Fibroblast of upper back skin (primary cell): ENCODE data around the gene RBP5.
A peak's percentile ranks its signal among the peaks of the same experiment; 100 is the strongest.
"Not testable (repeated sequence)": the region's sequence is repeated elsewhere in the genome, so short reads cannot be mapped to it uniquely, and the experiment has no call there.

Experiments
- DNase-seq: peaks from one replicate; pipeline ENCODE4 v3.0.0-alpha.2; 2013

RBP5 gene

GRCh38 chr12:7121324-7121723, 7.4 kb downstream of the RBP5 start:
- DNase-seq, result no peak

DNA sequence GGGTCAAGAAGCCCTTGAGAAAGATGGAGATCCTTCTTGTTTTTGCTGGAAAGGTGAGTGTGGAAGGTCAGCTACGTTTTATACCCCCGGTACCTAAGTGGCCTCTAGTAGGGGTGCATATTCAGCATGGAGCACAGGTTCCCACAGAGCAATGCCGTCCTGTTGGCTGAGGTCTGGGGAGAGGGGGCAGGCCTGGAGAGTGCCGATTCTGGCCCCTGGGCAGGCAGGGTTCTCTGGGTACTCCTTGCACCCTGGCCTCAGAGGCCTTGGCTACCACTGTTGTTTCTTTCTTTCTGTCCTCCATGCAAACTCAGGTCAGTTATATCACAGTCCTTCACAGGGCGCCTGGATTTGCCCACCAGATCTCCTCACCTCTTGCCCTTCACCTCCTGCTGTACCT, 8.5 kb downstream of the RBP5 start:
- DNase-seq, result no peak

- no peak for DNase-seq
Observed at GRCh38 chr12:7118881-7119280, 9.8 kb downstream of the RBP5 start.

DNA sequence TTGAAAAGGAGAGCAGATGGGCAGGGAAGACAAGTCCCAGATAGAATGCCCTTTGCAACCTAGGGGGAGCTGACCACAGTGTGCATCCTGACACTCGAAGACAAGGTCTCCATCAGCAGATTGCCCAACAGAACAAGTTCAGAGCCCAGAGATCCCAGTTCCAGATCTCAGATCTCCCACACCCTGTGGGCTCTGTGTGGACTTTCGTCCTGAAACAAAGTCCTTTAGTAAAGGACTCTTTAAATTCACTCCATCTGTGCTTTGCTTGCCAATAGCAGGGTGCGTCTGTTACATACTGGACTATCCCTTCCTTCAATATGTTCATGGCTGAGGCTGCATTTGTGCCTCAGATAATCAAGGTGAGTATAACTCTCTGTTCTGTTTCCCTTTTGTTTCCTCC, 11.0 kb downstream of the RBP5 start:
- DNase-seq, result no peak

- no peak for DNase-seq
Observed at GRCh38 chr12:7116916-7117315, 11.8 kb downstream of the RBP5 start.

DNA sequence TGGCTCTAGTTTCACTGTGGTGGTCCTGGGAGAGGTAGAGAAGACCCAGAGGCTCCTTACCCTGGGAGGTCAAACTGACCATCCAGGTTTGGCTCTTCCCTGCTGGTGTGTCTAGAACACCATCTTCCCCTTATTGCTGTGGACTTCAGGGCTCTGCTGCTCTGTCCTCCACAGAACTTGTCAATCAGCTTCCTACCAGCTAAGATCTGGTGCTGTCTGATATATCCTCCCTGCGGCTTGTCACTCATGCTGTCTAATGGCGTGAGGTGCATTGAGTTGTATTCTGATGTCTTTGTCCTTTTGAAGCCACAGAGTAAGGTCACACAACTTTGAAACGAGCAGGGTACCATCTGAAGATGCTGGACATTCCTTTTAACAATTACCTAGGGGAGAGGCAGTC, 12.5 kb downstream of the RBP5 start:
- no peak for DNase-seq

- no peak for DNase-seq
Observed at GRCh38 chr12:7114851-7115250, 13.8 kb downstream of the RBP5 start.

DNA sequence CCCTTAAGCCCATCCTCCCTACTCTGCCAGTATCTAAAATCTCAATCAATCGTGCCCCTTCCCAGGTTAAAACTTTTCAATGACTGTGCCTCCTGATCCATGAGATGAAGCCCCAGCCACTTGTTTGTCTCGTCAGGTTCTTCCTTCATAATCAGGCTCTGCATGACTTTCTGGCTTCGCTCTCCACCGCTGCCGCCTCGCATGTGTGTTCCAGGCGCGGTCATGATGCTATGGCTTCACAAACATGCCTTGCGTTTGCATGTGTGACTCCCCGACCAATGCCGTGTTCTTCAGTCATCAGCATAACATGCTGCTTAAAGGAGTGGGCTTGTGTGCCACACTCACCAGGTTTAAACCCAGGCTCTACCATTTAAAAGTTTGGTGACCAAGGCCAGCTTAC, 14.7 kb downstream of the RBP5 start:
- DNase-seq, result no peak

- peak; percentile 44 for DNase-seq
Observed at GRCh38 chr12:7113389-7113871, 15.3 kb downstream of the RBP5 start.

- DNase-seq, result no peak
Observed at GRCh38 chr12:7112041-7112440, 16.6 kb downstream of the RBP5 start.

GRCh38 chr12:7110661-7111060, 18.0 kb downstream of the RBP5 start:
- no peak for DNase-seq

DNA sequence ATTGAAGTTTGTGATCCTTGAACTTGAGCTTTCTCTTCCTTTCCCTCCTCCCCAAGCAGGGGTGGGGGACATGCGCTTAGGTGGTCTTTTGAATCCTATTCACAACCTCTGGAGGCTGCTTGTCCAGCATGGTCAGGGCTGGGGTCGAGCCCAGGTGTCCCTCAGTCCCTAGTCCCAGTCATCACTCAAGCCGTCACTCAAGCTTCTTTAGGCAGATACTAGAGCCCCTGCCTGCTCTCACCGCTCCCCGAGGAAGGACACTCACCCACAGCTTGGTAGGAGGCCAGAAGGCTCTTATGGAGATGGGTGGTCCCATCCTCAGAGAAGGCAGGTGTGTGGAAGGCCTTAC, 19.1 kb downstream of the RBP5 start:
- no peak for DNase-seq

- peak; percentile 85 for DNase-seq
Observed at GRCh38 chr12:7108796-7109571, 19.7 kb downstream of the RBP5 start, which contains the start of gene C1RL. Gene C1RL (minus strand): TSS chr12:7109214. CDS start chr12:7109180, 34 bp downstream.

DNA sequence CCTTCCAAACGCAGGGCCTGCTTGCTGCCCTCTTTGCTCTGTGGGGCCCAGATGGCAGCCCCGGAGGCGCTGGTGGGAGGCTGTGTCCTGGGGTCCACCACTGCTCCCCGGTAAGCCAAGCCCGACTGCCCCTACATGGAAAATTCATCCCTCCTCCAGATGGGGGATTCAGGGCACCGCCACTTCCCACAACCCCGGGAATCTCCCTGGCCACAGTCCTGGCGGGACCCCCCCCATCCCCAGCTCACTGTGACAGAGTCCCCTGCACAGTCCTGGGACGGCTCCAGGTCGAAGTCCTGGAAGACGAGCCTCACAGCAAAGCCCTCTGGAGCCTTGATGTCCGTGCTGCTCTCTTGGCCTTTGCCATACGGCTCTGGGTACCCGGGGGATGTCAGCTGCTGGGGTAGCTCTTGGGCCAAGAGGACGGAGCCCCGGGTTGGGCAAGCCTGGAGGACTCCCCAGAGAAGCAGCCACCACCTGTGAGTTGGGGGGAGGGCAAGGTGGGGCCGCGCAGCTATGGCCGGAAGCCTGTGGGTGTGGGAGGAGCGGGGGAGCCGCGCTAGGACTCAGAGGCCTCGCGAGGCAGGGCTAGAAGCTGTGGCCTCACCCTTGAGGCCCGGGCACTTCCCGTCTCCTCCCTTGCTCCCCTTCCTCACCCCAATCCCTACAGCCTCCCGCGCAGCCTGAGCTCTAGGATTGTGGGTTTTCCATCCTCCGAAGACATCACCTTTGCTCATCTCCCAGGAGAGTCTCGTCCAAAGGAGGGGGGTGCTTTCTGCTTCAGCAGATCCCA, 20.5 kb downstream of the RBP5 start:
- peak; percentile 81 for DNase-seq

GRCh38 chr12:7107636-7108002, 21.1 kb downstream of the RBP5 start:
- no peak for DNase-seq

DNA sequence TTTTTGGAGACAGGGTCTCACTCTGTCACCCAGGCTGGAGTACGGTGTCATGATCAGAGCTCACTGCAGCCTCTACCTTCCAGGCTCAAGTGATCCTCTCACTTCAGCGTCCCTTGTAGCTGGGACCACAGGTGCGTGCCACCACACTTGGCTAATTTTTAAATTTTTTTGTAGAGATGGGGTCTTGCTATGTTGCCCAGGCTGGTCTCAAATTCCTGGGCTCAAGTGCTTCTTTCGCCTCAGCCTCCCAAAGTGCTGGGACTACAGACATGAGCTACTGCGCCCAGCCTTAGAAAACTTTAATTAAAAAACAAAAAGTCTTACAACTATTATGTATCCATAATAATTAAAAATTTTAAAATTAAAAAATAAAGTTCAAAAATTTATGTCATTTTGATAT, 21.5 kb downstream of the RBP5 start:
- DNase-seq, result not testable (repeated sequence)

- DNase-seq, result no peak
Observed at GRCh38 chr12:7106082-7106481, 22.6 kb downstream of the RBP5 start.

DNA sequence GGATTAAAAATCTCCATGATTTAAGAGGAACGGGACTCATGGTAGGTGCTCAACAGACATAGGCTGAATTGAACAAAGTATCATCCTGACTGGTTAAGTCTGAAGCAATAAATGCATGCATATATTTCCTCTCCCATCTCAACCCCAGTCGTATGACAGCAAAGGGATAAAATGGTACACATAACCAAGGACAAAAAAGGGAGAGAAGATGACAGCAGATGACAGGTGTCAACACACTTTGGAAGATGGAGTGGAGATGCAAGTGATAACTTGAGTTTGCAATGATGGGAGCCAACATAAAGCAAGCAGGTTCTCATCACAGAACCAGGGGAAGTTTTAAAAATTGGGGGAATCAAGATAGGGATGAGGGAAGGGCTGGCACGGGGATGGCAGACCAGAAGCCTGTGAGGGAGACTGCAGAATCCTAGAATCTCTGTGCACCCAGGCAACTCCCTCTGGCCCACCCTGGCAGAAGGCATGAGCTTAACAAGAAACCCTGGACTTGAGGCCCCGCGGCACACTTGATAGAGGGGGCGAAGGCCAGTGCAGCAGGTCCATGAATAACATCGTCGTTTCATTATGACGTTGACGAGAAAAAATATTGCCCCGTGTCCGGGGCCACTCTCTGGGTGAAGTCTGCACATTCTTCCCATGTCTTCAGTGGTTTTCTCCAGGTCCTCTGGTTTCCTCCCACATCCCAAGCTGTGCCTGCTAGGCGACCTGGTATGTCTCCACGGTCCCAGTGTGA, 24.7 kb downstream of the RBP5 start:
- no peak for DNase-seq

DNA sequence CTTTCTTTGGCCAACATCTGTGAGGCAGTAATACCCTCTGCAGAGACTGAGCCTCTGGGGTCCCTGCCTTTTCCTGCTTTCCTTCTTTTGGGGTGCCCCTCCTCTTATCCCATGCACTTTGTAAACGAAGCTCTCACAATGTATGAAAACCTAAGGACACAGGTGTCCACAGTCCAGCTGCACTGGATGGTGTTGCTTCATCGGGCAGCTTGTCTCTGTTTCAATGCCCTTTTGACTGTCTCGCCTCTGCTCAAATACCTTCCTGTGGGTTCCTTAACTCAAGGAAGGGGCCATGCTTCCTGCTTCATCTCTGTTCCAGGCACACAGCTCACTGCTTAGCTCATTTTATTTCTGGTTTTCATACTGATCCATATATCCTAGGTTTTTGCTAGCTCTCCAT, 26.1 kb downstream of the RBP5 start:
- DNase-seq, result no peak

DNA sequence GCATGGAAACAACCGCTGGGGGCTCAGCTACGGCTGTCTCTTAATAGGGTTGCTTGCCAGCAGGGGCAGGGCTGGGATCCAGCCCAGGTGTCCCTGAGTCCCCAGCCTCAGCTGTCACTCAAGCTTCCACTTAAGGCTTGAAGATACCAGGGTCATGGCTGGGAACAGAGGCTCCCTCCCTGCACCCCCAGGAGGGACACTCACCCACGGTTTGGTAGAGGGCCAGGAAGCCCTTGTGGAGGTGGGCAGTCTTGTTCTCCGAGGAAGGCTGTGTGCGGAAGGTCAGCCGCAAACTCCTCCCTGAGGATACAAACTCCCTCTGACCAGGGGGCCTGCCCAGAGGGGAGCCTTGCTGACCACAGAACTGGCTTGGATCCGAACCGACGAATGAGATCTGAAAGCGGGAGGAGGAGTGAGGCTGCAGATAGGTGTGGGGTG, 27.0 kb downstream of the RBP5 start:
- no peak for DNase-seq

DNA sequence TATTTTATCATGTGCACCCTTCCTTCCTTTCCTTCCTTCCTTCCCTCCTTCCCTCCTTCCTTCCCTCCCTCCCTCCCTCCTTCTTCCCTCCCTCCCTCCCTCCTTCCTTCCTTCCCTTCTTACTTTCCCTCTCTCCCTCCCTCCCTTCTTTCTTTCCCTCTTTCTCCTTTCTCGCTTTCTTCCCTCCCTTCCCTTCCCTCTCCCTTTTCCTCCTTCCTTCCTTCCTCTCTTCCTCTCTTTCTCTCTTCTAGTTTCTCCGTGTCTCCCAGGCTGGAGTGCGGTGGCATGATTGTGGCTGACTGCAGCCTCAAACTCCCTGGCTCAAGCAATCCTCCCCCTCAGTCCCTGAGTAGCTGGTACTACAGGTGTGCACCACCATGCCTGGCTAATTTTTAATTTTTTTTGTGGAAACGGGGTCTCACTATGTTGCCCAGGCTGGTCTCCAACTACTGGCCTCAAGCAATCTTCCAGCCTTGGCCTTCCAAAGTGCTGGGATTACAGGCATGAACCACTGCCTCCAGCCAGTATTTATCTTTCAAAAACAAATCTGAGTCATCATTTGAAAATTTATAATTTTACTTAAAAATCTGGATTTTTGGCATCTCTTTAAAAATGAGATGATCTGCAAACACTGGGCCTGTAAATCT, 27.5 kb downstream of the RBP5 start:
- no peak for DNase-seq

DNA sequence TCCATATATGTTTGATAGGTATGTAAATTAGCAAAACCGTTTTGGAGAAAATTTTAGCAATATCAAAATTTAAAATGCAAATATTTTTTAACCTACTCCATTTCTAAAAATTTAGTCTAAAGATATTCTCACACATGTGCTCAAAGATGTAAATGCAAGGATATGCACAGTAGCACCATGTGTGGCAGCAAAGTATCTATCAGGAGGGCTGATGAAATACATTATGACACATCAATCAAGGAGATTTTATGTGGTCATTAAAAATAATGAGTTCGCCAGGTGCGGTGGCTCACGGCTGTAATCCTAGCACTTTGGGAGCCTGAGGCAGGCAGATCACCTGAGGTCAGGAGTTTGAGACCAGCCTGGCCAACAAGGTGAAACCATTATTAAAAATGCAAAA, 28.4 kb downstream of the RBP5 start:
- no peak for DNase-seq
